ENCODE data around the gene SORBS1.

Gene SORBS1

DNA sequence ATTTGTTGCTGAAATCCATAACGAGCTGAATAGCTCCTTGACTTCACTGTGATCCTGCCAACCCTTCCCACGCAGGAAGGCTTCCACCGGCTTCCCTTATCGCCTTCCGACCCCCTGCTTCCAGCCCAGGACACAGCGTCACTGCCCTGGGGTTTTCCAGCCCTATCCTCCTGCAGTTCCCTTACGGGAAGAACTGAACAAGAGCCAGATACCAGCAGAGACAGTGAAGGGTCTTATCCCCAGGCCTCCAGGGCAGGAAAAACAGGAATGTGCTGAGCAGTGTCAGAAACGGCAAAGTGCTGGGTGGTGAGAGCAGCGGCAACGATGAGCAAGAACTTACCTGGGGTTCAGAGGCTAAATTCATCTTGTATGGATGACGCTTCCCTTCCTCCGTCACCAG is 292.7 kb downstream of the SORBS1 start:
- Histone ChIP-seq H4K20me1 (ENCODE audit: low read depth, low read length) (no peaks in the 10 kb centered on the region), H3K9me2 (replicated peaks; ENCODE audit: insufficient read depth, low read length) (no peaks in the 10 kb centered on the region), H2AFZ (ENCODE audit: low read depth, low read length, severe bottlenecking) (no peak overlapping the region), H3K79me2 (ENCODE audit: insufficient read depth, low read length) (no peaks in the 10 kb centered on the region), H3K27ac (ENCODE audit: low read depth, low read length) (no peak overlapping the region), H3K4me3 (ENCODE audit: insufficient read depth, low read length, poor library complexity, severe bottlenecking) (no peak overlapping the region), H3K9ac (ENCODE audit: low read length) (no peak overlapping the region), H3K9me3 (ENCODE audit: insufficient read depth, low read length) (no peaks in the 10 kb centered on the region), H3F3A (ENCODE audit: insufficient read depth) (no peaks in the 10 kb centered on the region), H3K36me3 (ENCODE audit: low read length) (peaks cover 7% of the 10 kb centered on the region; the same call in 1 of the 2 replicates), H3K27me3 (ENCODE audit: low read length) (no peaks in the 10 kb centered on the region), H3K4me2 (ENCODE audit: low read depth, low read length, poor library complexity, severe bottlenecking) (no peak overlapping the region)
- no peak for TF ChIP-seq EZH2phosphoT487 (conservative IDR thresholded peaks at IDR 0.05; ENCODE audit: low read length)
- TF ChIP-seq, protein P1, sequence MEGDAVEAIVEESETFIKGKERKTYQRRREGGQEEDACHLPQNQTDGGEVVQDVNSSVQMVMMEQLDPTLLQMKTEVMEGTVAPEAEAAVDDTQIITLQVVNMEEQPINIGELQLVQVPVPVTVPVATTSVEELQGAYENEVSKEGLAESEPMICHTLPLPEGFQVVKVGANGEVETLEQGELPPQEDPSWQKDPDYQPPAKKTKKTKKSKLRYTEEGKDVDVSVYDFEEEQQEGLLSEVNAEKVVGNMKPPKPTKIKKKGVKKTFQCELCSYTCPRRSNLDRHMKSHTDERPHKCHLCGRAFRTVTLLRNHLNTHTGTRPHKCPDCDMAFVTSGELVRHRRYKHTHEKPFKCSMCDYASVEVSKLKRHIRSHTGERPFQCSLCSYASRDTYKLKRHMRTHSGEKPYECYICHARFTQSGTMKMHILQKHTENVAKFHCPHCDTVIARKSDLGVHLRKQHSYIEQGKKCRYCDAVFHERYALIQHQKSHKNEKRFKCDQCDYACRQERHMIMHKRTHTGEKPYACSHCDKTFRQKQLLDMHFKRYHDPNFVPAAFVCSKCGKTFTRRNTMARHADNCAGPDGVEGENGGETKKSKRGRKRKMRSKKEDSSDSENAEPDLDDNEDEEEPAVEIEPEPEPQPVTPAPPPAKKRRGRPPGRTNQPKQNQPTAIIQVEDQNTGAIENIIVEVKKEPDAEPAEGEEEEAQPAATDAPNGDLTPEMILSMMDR (IDR thresholded peaks at IDR 0.05; ENCODE audit: insufficient read depth, low read length, poor library complexity, severe bottlenecking): no peak

DNA sequence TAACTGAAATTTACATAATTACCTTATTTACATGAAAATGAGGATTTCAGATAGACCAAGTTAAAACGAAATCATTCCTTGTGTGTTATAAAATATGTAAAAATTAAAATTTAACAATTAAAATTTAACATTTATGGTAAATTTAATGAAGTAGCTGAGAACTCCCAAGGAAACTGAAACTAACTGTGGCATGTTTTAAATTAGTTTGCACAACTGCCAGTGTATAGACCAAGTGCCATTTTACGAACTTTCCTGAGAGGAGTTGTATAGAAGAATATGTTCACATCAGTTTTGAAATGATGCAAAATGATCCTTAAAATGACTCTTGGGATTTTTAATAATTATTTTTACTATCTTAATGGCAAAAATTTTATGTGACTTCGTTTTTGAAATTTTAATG is 293.9 kb downstream of the SORBS1 start:
- Histone ChIP-seq H3K4me3 (ENCODE audit: insufficient read depth, low read length, poor library complexity, severe bottlenecking) (no peak overlapping the region), H4K20me1 (ENCODE audit: low read depth, low read length) (no peaks in the 10 kb centered on the region), H3K4me2 (ENCODE audit: low read depth, low read length, poor library complexity, severe bottlenecking) (no peak overlapping the region), H3K27ac (ENCODE audit: low read depth, low read length) (no peak overlapping the region), H3K79me2 (ENCODE audit: insufficient read depth, low read length) (no peaks in the 10 kb centered on the region), H3K9me3 (ENCODE audit: insufficient read depth, low read length) (no peaks in the 10 kb centered on the region), H3F3A (ENCODE audit: insufficient read depth) (no peaks in the 10 kb centered on the region), H3K9ac (ENCODE audit: low read length) (no peak overlapping the region), H2AFZ (ENCODE audit: low read depth, low read length, severe bottlenecking) (no peak overlapping the region), H3K27me3 (ENCODE audit: low read length) (no peaks in the 10 kb centered on the region), H3K36me3 (ENCODE audit: low read length) (peaks cover 7% of the 10 kb centered on the region; the same call in 1 of the 2 replicates), H3K9me2 (replicated peaks; ENCODE audit: insufficient read depth, low read length) (no peaks in the 10 kb centered on the region)
- TF ChIP-seq, protein P1 (IDR thresholded peaks at IDR 0.05; ENCODE audit: insufficient read depth, low read length, poor library complexity, severe bottlenecking): no peak
- TF ChIP-seq EZH2phosphoT487 (conservative IDR thresholded peaks at IDR 0.05; ENCODE audit: low read length): no peak

DNA sequence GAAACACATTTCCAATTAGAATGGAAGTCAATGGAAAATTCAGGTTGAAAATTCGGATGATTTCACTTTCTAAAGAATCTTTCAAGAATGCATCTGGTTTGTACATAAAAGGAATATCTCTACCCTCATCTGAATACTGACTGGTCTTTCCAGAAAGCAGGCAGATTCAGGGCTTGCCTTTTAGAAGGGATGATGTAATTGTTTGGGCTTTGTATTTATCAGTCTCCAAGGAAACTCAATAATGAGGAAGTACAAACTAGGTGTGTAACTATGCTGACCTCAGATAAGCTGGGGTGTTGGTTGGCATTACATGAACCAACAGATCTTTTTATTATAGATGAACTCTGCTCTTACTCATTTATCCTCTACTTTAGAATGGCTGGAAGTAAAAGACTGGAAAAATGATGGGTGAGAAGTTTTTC is 294.5 kb downstream of the SORBS1 start:
- Histone ChIP-seq H3K9me3 (ENCODE audit: insufficient read depth, low read length) (no peaks in the 10 kb centered on the region), H3K4me2 (ENCODE audit: low read depth, low read length, poor library complexity, severe bottlenecking) (no peak overlapping the region), H4K20me1 (ENCODE audit: low read depth, low read length) (no peaks in the 10 kb centered on the region), H3K9ac (ENCODE audit: low read length) (no peak overlapping the region), H3K27me3 (ENCODE audit: low read length) (no peaks in the 10 kb centered on the region), H3K36me3 (ENCODE audit: low read length) (peaks cover 7% of the 10 kb centered on the region; the same call in 1 of the 2 replicates), H2AFZ (ENCODE audit: low read depth, low read length, severe bottlenecking) (no peak overlapping the region), H3K79me2 (ENCODE audit: insufficient read depth, low read length) (no peaks in the 10 kb centered on the region), H3K9me2 (replicated peaks; ENCODE audit: insufficient read depth, low read length) (no peaks in the 10 kb centered on the region), H3K4me3 (ENCODE audit: insufficient read depth, low read length, poor library complexity, severe bottlenecking) (no peak overlapping the region), H3F3A (ENCODE audit: insufficient read depth) (no peaks in the 10 kb centered on the region), H3K27ac (ENCODE audit: low read depth, low read length) (no peak overlapping the region)
- no peak for TF ChIP-seq EZH2phosphoT487 (conservative IDR thresholded peaks at IDR 0.05; ENCODE audit: low read length)

DNA sequence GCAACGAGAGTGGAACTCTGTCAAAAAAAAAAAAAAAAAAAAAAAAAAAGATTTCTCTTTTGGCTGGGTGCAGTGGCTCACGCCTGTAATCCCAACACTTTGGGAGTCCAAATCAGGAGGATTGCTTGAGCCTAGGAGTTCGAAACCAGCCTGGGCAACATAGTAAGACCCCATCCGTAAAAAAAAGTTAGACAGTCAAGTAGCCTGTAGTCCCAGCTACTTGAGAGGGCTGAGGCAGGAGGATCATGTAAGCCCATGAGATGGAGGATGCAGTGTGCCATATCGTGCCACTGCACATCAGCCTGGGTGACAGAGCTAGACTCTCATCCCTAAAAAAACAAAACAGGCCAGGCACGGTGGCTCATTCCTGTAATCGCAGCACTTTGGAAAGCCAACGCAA is 295.6 kb downstream of the SORBS1 start:
- Histone ChIP-seq H3K9me3 (ENCODE audit: insufficient read depth, low read length) (no peaks in the 10 kb centered on the region), H4K20me1 (ENCODE audit: low read depth, low read length) (no peaks in the 10 kb centered on the region), H3K4me2 (ENCODE audit: low read depth, low read length, poor library complexity, severe bottlenecking) (no peak overlapping the region), H3K9me2 (replicated peaks; ENCODE audit: insufficient read depth, low read length) (no peaks in the 10 kb centered on the region), H3K4me3 (ENCODE audit: insufficient read depth, low read length, poor library complexity, severe bottlenecking) (no peak overlapping the region), H3K27ac (ENCODE audit: low read depth, low read length) (no peak overlapping the region), H3K36me3 (ENCODE audit: low read length) (peaks cover 7% of the 10 kb centered on the region; the same call in 1 of the 2 replicates), H3F3A (ENCODE audit: insufficient read depth) (no peaks in the 10 kb centered on the region), H3K79me2 (ENCODE audit: insufficient read depth, low read length) (no peaks in the 10 kb centered on the region), H3K27me3 (ENCODE audit: low read length) (no peaks in the 10 kb centered on the region), H3K9ac (ENCODE audit: low read length) (no peak overlapping the region), H2AFZ (ENCODE audit: low read depth, low read length, severe bottlenecking) (no peak overlapping the region)
- TF ChIP-seq EZH2phosphoT487 (conservative IDR thresholded peaks at IDR 0.05; ENCODE audit: low read length): no peak
- TF ChIP-seq, protein P1 (IDR thresholded peaks at IDR 0.05; ENCODE audit: insufficient read depth, low read length, poor library complexity, severe bottlenecking): no peak

Measured in SU-DHL-6 (cell line).